GM12878 (cell line): ENCODE data around the gene TEDC1. TPM values are rescaled to one million over a fixed set of nuclear protein-coding genes. Genes with fewer than 3 reads are reported as not detected.

Source experiments
- ATAC-seq: fragments of 200-7000 bp; cut with Tn5 transposase; 3 replicates; pipeline ENCODE4 v1.9.1; 2020; ENCODE audit warnings: mild to moderate bottlenecking, moderate library complexity
- BruUV-seq: library from RNA; stranded (reverse); fragments of 400-500 nt; replicated peaks from 2 replicates; lab custom pipeline; 2021; lab: Mats Ljungman, UMichigan
- CTCF ChIA-PET: fragments of 300-600 bp; sonication (Branson Sonifier 250); formaldehyde crosslinking; extraction: SDS; loops from one replicate; lab custom pipeline; 2021; ENCODE audit warnings: inconsistent platforms; lab: Yijun Ruan, JAX
- POLR2A ChIA-PET: fragments of 350-600 bp; formaldehyde crosslinking; extraction: SDS; loops from one replicate; lab custom pipeline; 2021; ENCODE audit warnings: inconsistent platforms; lab: Charles Lee
- RAD21 ChIA-PET: fragments of 300-600 bp; sonication (Branson Sonifier 250); formaldehyde crosslinking; loops from one replicate; lab custom pipeline; 2023; ENCODE audit warnings: antibody characterized with exemption; ENCODE audit not compliant: unreplicated experiment; lab: Charles Lee
- SMC1A ChIA-PET: fragments of 300-600 bp; sonication (Branson Sonifier 250); formaldehyde crosslinking; loops from one replicate; lab custom pipeline; 2023; ENCODE audit not compliant: unreplicated experiment, uncharacterized antibody; lab: Charles Lee
- DNase-seq: peaks from one replicate; pipeline ENCODE4 v3.0.0-alpha.2; 2011; ENCODE audit warnings: low read depth, low spot score
- FAIRE-seq: peaks from 3 replicates; lab custom pipeline; 2011; peaks lifted over from hg19 to GRCh38; lab: Jason Lieb, UNC
- H2AFZ ChIP-seq: 2 replicates; pipeline ENCODE4 v1.6.0; 2011; ENCODE audit warnings: low read depth, low read length, control low read depth; ENCODE audit not compliant: control insufficient read depth
- H3K27ac ChIP-seq: 2 replicates; pipeline ENCODE4 v1.5.1; 2011; ENCODE audit warnings: control low read depth; ENCODE audit not compliant: control insufficient read depth, insufficient read depth
- H3K27me3 ChIP-seq, 2 experiments: replicated peaks in 1 of 2; 2 replicates each; pipeline versions ENCODE4 v1.6.0 to v1.6.1; 2011; ENCODE audit warnings: low read length in 1 of 2; ENCODE audit not compliant: control insufficient read depth in 2 of 2, insufficient read depth in 2 of 2
- H3K36me3 ChIP-seq, 2 experiments: 2 replicates each; pipeline ENCODE4 v1.5.1; 2011; ENCODE audit warnings: low read length in 1 of 2; ENCODE audit not compliant: control insufficient read depth in 2 of 2, insufficient read depth in 2 of 2
- H3K4me1 ChIP-seq: 2 replicates; pipeline ENCODE4 v1.6.1; 2011; ENCODE audit warnings: mild to moderate bottlenecking, low read length, moderate library complexity, mixed read lengths; ENCODE audit not compliant: control insufficient read depth, insufficient read depth
- H3K4me2 ChIP-seq: 2 replicates; pipeline ENCODE4 v1.6.0; 2011; ENCODE audit warnings: control low read depth; ENCODE audit not compliant: control insufficient read depth, insufficient read depth
- H3K4me3 ChIP-seq: fragments of 200-600 bp; sonication (generic); 2 replicates; pipeline ENCODE4 v1.5.1; 2016
- H3K79me2 ChIP-seq: 2 replicates; pipeline ENCODE4 v1.6.0; 2011; ENCODE audit warnings: low read length; ENCODE audit not compliant: control insufficient read depth, insufficient read depth
- H3K9ac ChIP-seq: 2 replicates; pipeline ENCODE4 v1.8.0; 2011; ENCODE audit warnings: low read length, control low read depth, mixed read lengths; ENCODE audit not compliant: control insufficient read depth, insufficient read depth
- H3K9me3 ChIP-seq: replicated peaks from 3 replicates; pipeline ENCODE4 v1.5.1; 2011; ENCODE audit warnings: mild to moderate bottlenecking, low read length; ENCODE audit not compliant: control insufficient read depth, insufficient read depth
- H4K20me1 ChIP-seq: 2 replicates; pipeline ENCODE4 v1.6.0; 2011; ENCODE audit not compliant: control insufficient read depth, insufficient read depth
- BACH1 ChIP-seq: fragments of 450-650 bp; IDR thresholded peaks from 2 replicates; pipeline ENCODE4 v1.6.1; 2017; ENCODE audit warnings: mild to moderate bottlenecking, borderline replicate concordance
- CBX3 ChIP-seq: fragments of 200-600 bp; sonication (generic); IDR thresholded peaks from 2 replicates; pipeline ENCODE4 v1.6.1; 2016; ENCODE audit warnings: low read depth, borderline replicate concordance
- DPF2 ChIP-seq: fragments of 450-650 bp; IDR thresholded peaks from 2 replicates; pipeline ENCODE4 v1.6.1; 2017; ENCODE audit warnings: mild to moderate bottlenecking
- KDM1A ChIP-seq: fragments of 200-600 bp; sonication (generic); IDR thresholded peaks from 2 replicates; pipeline ENCODE4 v1.6.1; 2016; ENCODE audit warnings: borderline replicate concordance
- MEF2A ChIP-seq: IDR thresholded peaks from 2 replicates; pipeline ENCODE4 v1.6.1; 2011; ENCODE audit warnings: low read depth, mild to moderate bottlenecking, low read length, moderate library complexity; ENCODE audit not compliant: insufficient read depth
- MYC ChIP-seq: IDR thresholded peaks from 2 replicates; pipeline ENCODE4 v1.6.1; 2011; ENCODE audit warnings: mild to moderate bottlenecking, low read length, moderate library complexity, inconsistent platforms; ENCODE audit not compliant: insufficient read depth, insufficient replicate concordance, insufficient read length, severe bottlenecking
- RFX5 ChIP-seq: IDR thresholded peaks from 2 replicates; pipeline ENCODE4 v1.6.1; 2011; ENCODE audit warnings: low read depth, low read length, improper control_type of control experiment
- STAT1 ChIP-seq: fragments of 450-650 bp; conservative IDR thresholded peaks from 2 replicates; pipeline ENCODE4 v1.6.1; 2014; ENCODE audit warnings: antibody characterized with exemption, mild to moderate bottlenecking
- YY1 ChIP-seq: IDR thresholded peaks from 2 replicates; pipeline ENCODE4 v1.6.1; 2011; ENCODE audit warnings: low read depth, mild to moderate bottlenecking, low read length
- ZZZ3 ChIP-seq: IDR thresholded peaks from 2 replicates; pipeline ENCODE4 v1.6.1; 2011; ENCODE audit warnings: low read depth; ENCODE audit not compliant: control insufficient read depth, insufficient read length
- WGBS: methylation state at CpG from one replicate; pipeline ENCODE4 v1.1.6; 2016; ENCODE audit warnings: low lambda C conversion rate; ENCODE audit not compliant: insufficient replicate concordance, insufficient coverage; ENCODE audit errors: missing lambda C conversion rate; 5-methylcytosine and 5-hydroxymethylcytosine counted together
- in situ Hi-C: fragments of 300-500 bp; cut with MboI; formaldehyde crosslinking; loops from 9 replicates; pipeline ENCODE4 v1.14.3; 2018; ENCODE audit warnings: mixed read lengths
- intact Hi-C: fragments of 100-400 bp; cut with micrococcal nuclease; formaldehyde crosslinking; loops from one replicate; pipeline ENCODE4 v1.14.2; 2022; ENCODE audit not compliant: unreplicated experiment
- polyA plus RNA-seq, 11 experiments: library from polyadenylated mRNA; depleted of rRNA in 4 of 11; unstranded in 6 of 11; stranded (reverse) in 5 of 11; fragments of >200 nt; fragmentation: Nextera tagmentation in 4 of 11; fragmentation: Illumina TruSeq in 1 of 11; extraction: Ambion mirVana in 4 of 11; extraction: Trizol in 1 of 11; gene quantifications; 1 replicate in 1 of 11; 2 replicates in 10 of 11; pipeline versions ENCODE4 v1.2.1 to v1.2.3, GENCODE V29; 2011 to 2016; ENCODE audit warnings: inconsistent platforms in 2 of 11, missing spikeins in 2 of 11, low read depth in 1 of 11
- total RNA-seq, 4 experiments: library from RNA; depleted of rRNA in 3 of 4; stranded (reverse); fragments of >200 nt in 3 of 4; fragmentation: Illumina TruSeq in 1 of 4; extraction: Trizol in 1 of 4; gene quantifications; 2 replicates each; pipeline versions ENCODE4 v1.2.1 to v1.2.3, GENCODE V29; 2013 to 2021
- TF ChIP-seq, protein P1 (sequence below): fragments of 450-650 bp; IDR thresholded peaks from 2 replicates; pipeline ENCODE4 v1.6.1; 2017; ENCODE audit warnings: borderline replicate concordance
- TF ChIP-seq, protein P2 (sequence below): IDR thresholded peaks from 2 replicates; pipeline ENCODE4 v1.6.1; 2012; ENCODE audit warnings: low read depth, low read length, improper control_type of control experiment

Gene TEDC1
- total and polyA plus RNA-seq, 10 of the 15 experiments (the other 5 are each of a cell fraction or from before 2014, with no cell fraction given), result 0.19 to 34.2 (median 14.5) TPM

DNA sequence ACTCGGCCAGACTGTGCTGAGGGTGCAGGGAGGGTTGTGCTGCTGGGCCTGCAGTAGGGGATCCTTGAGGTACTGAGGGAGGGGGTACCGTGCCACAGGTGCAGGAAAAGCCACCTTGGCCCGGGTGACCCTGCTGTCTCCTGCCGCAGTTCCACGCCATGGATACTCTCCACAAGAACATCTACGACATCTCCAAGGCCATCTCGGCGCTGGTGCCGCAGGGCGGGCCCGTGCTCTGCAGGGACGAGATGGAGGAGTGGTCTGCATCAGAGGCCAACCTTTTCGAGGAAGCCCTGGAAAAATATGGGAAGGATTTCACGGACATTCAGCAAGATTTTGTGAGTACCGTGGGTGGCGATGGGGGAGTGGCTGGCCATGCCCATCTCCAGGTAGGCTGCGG lies 30.4 kb upstream of the TEDC1 start:
- 94% methylated on average over 17 of the region's 17 CpGs for WGBS
- ChIA-PET CTCF (no interaction called here), POLR2A (no interaction called here), SMC1A (no interaction called here), RAD21 (no interaction called here)
- no peaks in the 10 kb centered on the region for H3K4me1 ChIP-seq
- H3K4me2 ChIP-seq, result no peak overlapping the region
- no peak overlapping the region for H2AFZ ChIP-seq
- H3K79me2 ChIP-seq, result no peaks in the 10 kb centered on the region
- no peak overlapping the region for H3K4me3 ChIP-seq
- intact Hi-C loops, result no loop called here
- no peaks in the 10 kb centered on the region for H3K27me3 ChIP-seq
- no TSS peak for BruUV-seq
- no peak for TF ChIP-seq MEF2A
- TF ChIP-seq ZZZ3, result no peak
- TF ChIP-seq RFX5, result no peak
- TF ChIP-seq CBX3, result no peak
- TF ChIP-seq, protein P1, sequence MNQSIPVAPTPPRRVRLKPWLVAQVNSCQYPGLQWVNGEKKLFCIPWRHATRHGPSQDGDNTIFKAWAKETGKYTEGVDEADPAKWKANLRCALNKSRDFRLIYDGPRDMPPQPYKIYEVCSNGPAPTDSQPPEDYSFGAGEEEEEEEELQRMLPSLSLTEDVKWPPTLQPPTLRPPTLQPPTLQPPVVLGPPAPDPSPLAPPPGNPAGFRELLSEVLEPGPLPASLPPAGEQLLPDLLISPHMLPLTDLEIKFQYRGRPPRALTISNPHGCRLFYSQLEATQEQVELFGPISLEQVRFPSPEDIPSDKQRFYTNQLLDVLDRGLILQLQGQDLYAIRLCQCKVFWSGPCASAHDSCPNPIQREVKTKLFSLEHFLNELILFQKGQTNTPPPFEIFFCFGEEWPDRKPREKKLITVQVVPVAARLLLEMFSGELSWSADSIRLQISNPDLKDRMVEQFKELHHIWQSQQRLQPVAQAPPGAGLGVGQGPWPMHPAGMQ, result no peak
- TF ChIP-seq BACH1, result no peak
- no peak for TF ChIP-seq MYC
- no peak for TF ChIP-seq STAT1
- no peak for TF ChIP-seq KDM1A
- TF ChIP-seq DPF2, result no peak
- TF ChIP-seq YY1, result no peak
- TF ChIP-seq, protein P2, sequence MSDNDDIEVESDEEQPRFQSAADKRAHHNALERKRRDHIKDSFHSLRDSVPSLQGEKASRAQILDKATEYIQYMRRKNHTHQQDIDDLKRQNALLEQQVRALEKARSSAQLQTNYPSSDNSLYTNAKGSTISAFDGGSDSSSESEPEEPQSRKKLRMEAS, result no peak
- ATAC-seq (no peak), DNase-seq (no peak), FAIRE-seq (no peak)
- H3K27ac ChIP-seq, result no peak overlapping the region
- H4K20me1 ChIP-seq, result no peaks in the 10 kb centered on the region
- H3K36me3 ChIP-seq, result peaks cover 0 to 30% of the 10 kb centered on the region in 2 experiments; a peak in 3 of 4 replicates
- H3K9ac ChIP-seq, result no peak overlapping the region
- in situ Hi-C loops, result no loop called here
- no peaks in the 10 kb centered on the region for H3K9me3 ChIP-seq
